Measurements from ENCODE around the gene UQCR10. TPM values are rescaled to one million over a fixed set of nuclear protein-coding genes. Genes with fewer than 3 reads are reported as not detected.

The UQCR10 gene
- total RNA-seq, 1 donor from 2014 or later = 120 TPM

DNA sequence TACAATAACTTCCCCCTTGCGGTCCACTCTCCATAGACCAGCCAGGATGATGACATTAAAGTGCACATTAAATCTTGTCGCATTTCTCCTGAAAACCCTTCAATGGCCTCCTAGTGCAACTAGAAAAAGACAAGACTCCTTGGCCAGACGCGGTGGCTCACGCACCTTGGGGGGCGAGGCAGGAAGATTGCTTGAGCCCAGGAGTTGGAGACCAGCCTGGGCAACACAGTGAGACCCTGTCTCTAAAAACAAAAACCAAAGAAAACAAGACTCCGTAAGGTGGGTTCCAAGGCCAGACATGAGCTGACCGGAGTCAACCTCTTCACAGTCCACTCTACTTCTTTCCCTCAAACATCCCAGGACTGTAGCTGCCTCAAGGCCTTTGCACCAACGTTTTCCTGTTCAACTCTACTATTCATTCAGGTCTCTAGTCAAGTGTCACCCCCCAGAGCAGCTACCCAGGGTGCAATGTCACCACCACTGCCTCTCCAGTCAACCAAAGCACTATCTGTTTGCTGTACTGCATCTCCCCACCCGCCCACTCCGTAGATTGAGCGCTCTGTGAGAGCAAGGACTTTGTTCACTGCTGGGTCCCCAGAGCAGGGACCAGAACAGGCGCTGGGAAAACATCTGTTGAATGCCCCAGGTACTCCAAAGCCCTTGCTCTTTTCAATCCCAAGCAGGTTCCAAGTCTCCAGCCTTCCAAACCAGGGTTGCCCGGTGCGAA lies 1.1 kb upstream of the UQCR10 start:
- peak; percentile 14 for DNase-seq (ENCODE audit: low spot score, unreplicated experiment)
- Mint-ChIP-seq H3K9me3 (ENCODE audit: low read depth) (no peaks in the 10 kb centered on the region), H3K27me3 (no peaks in the 10 kb centered on the region), H3K4me3 (ENCODE audit: low read depth) (peak overlapping the region; percentile 100), H3K36me3 (ENCODE audit: insufficient read depth) (peaks cover 6% of the 10 kb centered on the region), H3K4me1 (ENCODE audit: low read depth) (peaks cover 21% of the 10 kb centered on the region), H3K27ac (peak overlapping the region; percentile 98)
- TF ChIP-seq, protein P1, sequence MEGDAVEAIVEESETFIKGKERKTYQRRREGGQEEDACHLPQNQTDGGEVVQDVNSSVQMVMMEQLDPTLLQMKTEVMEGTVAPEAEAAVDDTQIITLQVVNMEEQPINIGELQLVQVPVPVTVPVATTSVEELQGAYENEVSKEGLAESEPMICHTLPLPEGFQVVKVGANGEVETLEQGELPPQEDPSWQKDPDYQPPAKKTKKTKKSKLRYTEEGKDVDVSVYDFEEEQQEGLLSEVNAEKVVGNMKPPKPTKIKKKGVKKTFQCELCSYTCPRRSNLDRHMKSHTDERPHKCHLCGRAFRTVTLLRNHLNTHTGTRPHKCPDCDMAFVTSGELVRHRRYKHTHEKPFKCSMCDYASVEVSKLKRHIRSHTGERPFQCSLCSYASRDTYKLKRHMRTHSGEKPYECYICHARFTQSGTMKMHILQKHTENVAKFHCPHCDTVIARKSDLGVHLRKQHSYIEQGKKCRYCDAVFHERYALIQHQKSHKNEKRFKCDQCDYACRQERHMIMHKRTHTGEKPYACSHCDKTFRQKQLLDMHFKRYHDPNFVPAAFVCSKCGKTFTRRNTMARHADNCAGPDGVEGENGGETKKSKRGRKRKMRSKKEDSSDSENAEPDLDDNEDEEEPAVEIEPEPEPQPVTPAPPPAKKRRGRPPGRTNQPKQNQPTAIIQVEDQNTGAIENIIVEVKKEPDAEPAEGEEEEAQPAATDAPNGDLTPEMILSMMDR (IDR thresholded peaks at IDR 0.05; ENCODE audit: unreplicated experiment) = no peak

DNA sequence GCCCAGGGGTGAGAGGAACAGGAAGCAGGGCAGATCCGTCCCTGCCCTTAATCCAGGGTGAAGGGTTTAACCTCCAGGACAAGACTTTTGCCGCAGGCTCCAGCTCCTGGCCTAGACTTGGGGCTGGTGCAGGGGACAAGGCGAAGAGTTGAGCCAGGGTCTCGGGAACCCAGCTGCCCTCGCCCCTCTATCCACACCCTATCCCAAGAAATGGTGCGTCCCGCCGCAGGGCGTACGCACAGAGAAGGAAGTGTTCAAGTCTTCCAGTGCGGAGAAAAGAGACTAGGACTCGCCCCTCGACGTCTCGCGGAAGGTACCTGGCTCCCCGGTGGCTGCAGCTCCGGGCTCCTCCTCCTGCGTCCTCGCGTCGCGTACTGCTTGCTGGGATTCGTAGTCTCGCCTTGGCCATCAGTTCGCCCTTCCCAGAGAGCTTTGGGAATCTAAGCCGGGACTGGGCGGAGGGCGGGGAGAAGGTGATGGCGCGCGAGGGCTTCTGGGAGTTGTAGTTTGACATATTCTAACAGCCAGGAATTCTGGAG lies 468 bp upstream of the UQCR10 start, which contains the start of gene ZMAT5:
ZMAT5 (minus strand) TSS at position 376 of the 539 bp plus-strand sequence. CDS start 18,463 bp downstream, outside the sequence.
- no peaks in the 10 kb centered on the region for H3K9me3 Mint-ChIP-seq (ENCODE audit: low read depth)
- H3K36me3 Mint-ChIP-seq (ENCODE audit: insufficient read depth) = peaks cover 6% of the 10 kb centered on the region
- H3K4me3 Mint-ChIP-seq (ENCODE audit: low read depth) = peak within 1 kb of the TSS; percentile 100
- DNase-seq (ENCODE audit: low spot score, unreplicated experiment) = peak; percentile 87
- no peaks in the 10 kb centered on the region for H3K27me3 Mint-ChIP-seq
- TF ChIP-seq, protein P1 (IDR thresholded peaks at IDR 0.05; ENCODE audit: unreplicated experiment) = no peak
- H3K27ac Mint-ChIP-seq = peak within 1 kb of the TSS; percentile 98
- H3K4me1 Mint-ChIP-seq (ENCODE audit: low read depth) = peaks cover 21% of the 10 kb centered on the region

DNA sequence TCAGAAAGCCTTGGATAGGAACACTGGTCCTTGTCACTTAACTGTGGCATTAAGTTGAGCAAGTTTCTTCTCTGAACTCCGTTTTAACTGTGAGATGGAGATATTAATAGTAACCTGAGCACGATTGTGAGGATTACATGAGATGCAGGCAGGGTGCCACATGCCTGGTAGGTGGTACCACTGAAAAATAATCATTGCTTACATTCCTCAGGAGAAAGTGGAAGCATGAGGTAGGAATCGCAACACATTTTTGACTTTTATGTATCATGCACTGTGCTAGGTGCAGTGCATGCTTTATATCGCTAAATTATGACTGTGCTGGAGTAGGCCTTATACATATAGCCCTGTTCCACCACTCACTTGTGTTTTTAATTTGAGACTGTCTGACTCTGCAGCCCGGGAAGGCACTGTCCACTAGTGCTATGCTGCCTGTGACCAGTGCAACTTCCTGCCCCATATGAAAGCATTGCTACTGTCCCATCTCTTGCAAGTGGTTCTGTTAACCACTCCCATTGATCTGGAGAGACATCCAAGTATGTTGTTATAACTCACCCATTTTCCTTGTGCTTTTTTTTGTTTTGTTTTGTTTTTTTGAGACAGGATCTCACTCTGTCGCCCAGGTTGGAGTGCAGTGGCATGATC lies 1.0 kb downstream of the UQCR10 start:
- H3K27ac Mint-ChIP-seq = peak overlapping the region; percentile 98
- peaks cover 6% of the 10 kb centered on the region for H3K36me3 Mint-ChIP-seq (ENCODE audit: insufficient read depth)
- H3K4me1 Mint-ChIP-seq (ENCODE audit: low read depth) = peaks cover 21% of the 10 kb centered on the region
- H3K27me3 Mint-ChIP-seq = no peaks in the 10 kb centered on the region
- TF ChIP-seq, protein P1 (IDR thresholded peaks at IDR 0.05; ENCODE audit: unreplicated experiment) = no peak
- DNase-seq (ENCODE audit: low spot score, unreplicated experiment) = no peak
- H3K4me3 Mint-ChIP-seq (ENCODE audit: low read depth) = peak overlapping the region; percentile 100
- no peaks in the 10 kb centered on the region for H3K9me3 Mint-ChIP-seq (ENCODE audit: low read depth)

DNA sequence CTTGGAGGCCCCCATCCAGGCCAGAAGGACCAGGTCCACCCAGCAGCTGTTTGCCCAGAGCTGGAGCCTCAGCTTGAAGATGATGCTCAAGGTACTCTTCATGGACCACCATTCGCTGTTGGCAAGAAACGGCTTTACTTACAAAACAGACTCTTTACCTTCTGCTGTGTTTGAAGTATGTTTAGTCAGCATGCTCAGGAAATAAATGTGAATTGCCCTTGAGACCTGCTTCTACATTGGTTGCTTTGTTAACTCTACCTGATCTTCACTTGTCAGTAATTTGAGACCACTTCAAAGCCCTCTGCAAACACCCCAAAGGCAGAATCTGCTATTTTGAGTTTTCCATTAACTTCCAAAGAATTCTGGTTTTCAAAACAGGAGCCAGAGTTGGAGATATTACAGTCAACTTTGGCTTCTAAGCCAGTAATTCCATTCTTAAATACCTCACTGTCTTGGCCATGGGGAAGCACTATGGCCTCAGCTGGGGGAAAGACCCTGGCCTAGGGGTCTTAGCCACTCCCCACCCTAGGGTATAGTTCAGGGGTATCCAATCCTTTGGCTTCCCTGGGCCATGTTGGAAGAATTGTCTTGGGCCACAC lies 2.7 kb downstream of the UQCR10 start:
- Mint-ChIP-seq H3K4me1 (ENCODE audit: low read depth) (peaks cover 21% of the 10 kb centered on the region), H3K9me3 (ENCODE audit: low read depth) (no peaks in the 10 kb centered on the region), H3K36me3 (ENCODE audit: insufficient read depth) (peaks cover 6% of the 10 kb centered on the region), H3K4me3 (ENCODE audit: low read depth) (no peak overlapping the region), H3K27me3 (no peaks in the 10 kb centered on the region), H3K27ac (no peak overlapping the region)
- TF ChIP-seq, protein P1 (IDR thresholded peaks at IDR 0.05; ENCODE audit: unreplicated experiment) = no peak
- DNase-seq (ENCODE audit: low spot score, unreplicated experiment) = no peak

DNA sequence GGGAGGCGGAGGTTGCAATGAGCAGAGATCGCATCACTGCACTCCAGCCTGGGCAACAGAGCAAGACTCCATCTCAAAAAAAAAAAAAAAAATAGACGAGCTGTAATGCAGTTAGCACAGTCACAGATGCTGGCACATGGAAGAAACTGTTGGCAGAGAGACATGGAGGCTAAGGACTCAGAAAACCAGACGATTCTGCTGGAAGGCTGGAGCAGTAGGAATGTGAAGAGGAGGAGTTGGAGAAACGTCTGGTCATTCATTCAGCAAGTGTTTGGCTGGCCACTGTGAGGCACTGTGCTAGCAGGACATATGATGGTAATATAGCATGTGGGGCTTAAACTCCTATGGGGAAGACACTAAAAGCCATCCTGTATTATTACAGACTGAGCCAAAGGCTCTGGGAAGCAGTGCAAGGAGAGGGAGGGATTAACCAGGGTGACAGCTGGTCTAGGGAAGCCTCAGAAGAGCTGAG lies 5.0 kb downstream of the UQCR10 start:
- Mint-ChIP-seq H3K4me1 (ENCODE audit: low read depth) (peaks cover 15% of the 10 kb centered on the region), H3K36me3 (ENCODE audit: insufficient read depth) (peaks cover 6% of the 10 kb centered on the region), H3K27me3 (no peaks in the 10 kb centered on the region), H3K9me3 (ENCODE audit: low read depth) (no peaks in the 10 kb centered on the region), H3K4me3 (ENCODE audit: low read depth) (no peak overlapping the region), H3K27ac (no peak overlapping the region)
- TF ChIP-seq, protein P1 (IDR thresholded peaks at IDR 0.05; ENCODE audit: unreplicated experiment) = peak; percentile 49
- DNase-seq (ENCODE audit: low spot score, unreplicated experiment) = no peak
